ENCODE data around the gene LMBR1.

Gene LMBR1

GRCh38 chr7:156691764-156692163 lies 201.2 kb downstream of the LMBR1 start:
- DNase-seq (ENCODE audit: low read depth), result no peak

- no peak for DNase-seq (ENCODE audit: low read depth)
These were observed 208.3 kb downstream of the LMBR1 start for GRCh38 chr7:156684661-156685060.

GRCh38 chr7:156684251-156684650 lies 208.7 kb downstream of the LMBR1 start:
- DNase-seq (ENCODE audit: low read depth), result no peak

- DNase-seq (ENCODE audit: low read depth), result no peak
These were observed 210.1 kb downstream of the LMBR1 start for GRCh38 chr7:156682928-156683327.

- no peak for DNase-seq (ENCODE audit: low read depth)
These were observed 212.7 kb downstream of the LMBR1 start for GRCh38 chr7:156680281-156680680.

GRCh38 chr7:156677374-156678054 lies 215.5 kb downstream of the LMBR1 start:
- DNase-seq (ENCODE audit: low read depth), result no peak

- no peak for DNase-seq (ENCODE audit: low read depth)
These were observed 216.7 kb downstream of the LMBR1 start for GRCh38 chr7:156676263-156676662.

- DNase-seq (ENCODE audit: low read depth), result no peak
These were observed 217.3 kb downstream of the LMBR1 start for GRCh38 chr7:156675721-156676120.

- no peak for DNase-seq (ENCODE audit: low read depth)
These were observed 219.1 kb downstream of the LMBR1 start for GRCh38 chr7:156673902-156674301.

- no peak for DNase-seq (ENCODE audit: low read depth)
These were observed 219.5 kb downstream of the LMBR1 start for GRCh38 chr7:156673454-156673853.

- no peak for DNase-seq (ENCODE audit: low read depth)
These were observed 223.8 kb downstream of the LMBR1 start for GRCh38 chr7:156669035-156669828.

GRCh38 chr7:156668130-156668741 lies 224.7 kb downstream of the LMBR1 start:
- DNase-seq (ENCODE audit: low read depth), result no peak

- no peak for DNase-seq (ENCODE audit: low read depth)
These were observed 225.9 kb downstream of the LMBR1 start for GRCh38 chr7:156667110-156667426.

GRCh38 chr7:156666368-156667109 lies 226.4 kb downstream of the LMBR1 start:
- no peak for DNase-seq (ENCODE audit: low read depth)

- no peak for DNase-seq (ENCODE audit: low read depth)
These were observed 227.9 kb downstream of the LMBR1 start for GRCh38 chr7:156665101-156665500.

GRCh38 chr7:156662277-156662676 lies 230.7 kb downstream of the LMBR1 start:
- DNase-seq (ENCODE audit: low read depth), result no peak

- no peak for DNase-seq (ENCODE audit: low read depth)
These were observed 231.3 kb downstream of the LMBR1 start for GRCh38 chr7:156661637-156662036.

GRCh38 chr7:156659961-156660360 lies 233.0 kb downstream of the LMBR1 start:
- no peak for DNase-seq (ENCODE audit: low read depth)

GRCh38 chr7:156659203-156659602 lies 233.8 kb downstream of the LMBR1 start:
- DNase-seq (ENCODE audit: low read depth), result no peak

GRCh38 chr7:156657681-156658080 lies 235.3 kb downstream of the LMBR1 start:
- DNase-seq (ENCODE audit: low read depth), result no peak

- no peak for DNase-seq (ENCODE audit: low read depth)
These were observed 236.4 kb downstream of the LMBR1 start for GRCh38 chr7:156656598-156656997.

GRCh38 chr7:156655983-156656382 lies 237.0 kb downstream of the LMBR1 start:
- DNase-seq (ENCODE audit: low read depth), result no peak

GRCh38 chr7:156655251-156655650 lies 237.7 kb downstream of the LMBR1 start:
- no peak for DNase-seq (ENCODE audit: low read depth)
